Activated CD4-positive, CD25-positive, alpha-beta regulatory T cell treated with anti-CD3 and anti-CD28 coated beads, Interleukin-2, amount 50 U/mL, for 16 hours (primary cell): ENCODE results near the gene ULK4.
"Not testable (repeated sequence)": the region's sequence is repeated elsewhere in the genome, so short reads cannot be mapped to it uniquely, and the experiment has no call there.

Source experiments
- DNase-seq: peaks from one replicate; pipeline ENCODE4 v3.0.0-alpha.2; 2020; ENCODE audit warnings: low read depth, low spot score

The ULK4 gene

DNA sequence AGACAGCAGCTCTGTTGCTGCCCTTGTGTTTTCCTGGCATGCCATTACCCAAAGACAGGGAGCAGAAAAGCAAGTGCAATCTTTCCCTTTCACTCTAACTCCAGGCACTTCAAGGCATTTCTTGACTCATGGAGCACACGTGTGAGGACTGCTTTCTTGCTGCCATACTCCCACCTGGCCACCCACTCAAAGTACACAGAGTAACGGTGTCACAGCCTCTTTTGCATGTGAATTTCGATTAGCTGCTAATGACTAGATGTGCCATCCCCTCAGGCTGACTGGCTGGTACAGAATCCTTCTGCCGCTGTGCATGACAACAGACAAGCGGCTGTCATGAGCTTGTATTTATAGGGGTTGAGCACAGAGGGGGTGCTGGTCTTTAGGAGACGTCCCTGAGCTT, 382.0 kb downstream of the ULK4 start:
- DNase-seq, result no peak

DNA sequence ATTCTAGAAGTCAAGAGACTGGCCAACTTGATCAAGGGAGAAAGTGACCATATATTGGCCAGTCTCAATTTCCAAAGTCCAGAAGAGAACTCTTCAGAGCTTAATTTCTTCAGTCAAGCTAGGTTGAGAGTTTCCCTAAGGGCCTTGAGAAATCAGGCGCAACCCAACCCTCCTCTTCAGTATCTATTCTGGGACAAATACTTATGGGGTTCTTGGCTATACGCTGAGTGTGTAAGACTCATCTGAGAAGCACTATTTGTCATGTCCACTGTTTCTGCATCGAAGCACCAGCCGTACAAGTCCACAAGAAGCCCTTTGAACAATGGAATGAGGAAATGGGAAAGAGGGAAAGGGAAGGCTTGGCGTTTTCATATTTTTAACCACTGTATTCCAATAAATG, 383.1 kb downstream of the ULK4 start:
- no peak for DNase-seq

DNA sequence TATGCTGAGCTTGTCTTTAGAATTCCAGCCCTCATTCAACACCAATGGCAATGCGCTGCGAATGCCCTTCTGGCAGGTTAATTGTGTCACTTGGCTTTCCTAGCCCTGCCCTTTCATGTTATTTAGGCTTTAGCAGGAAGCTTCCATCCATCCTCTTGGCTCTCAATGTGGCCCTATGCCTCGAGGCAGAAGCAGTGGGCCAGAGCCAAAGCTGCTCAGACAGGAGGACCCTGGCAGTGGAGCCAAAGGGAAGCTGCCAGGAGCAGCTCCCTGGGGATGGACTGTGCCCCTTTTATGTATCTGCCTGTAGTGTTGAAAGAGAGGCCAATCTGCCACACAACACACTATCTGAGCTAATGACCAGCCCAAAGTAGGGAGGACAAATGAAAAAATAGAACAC, 386.2 kb downstream of the ULK4 start:
- DNase-seq, result no peak

DNA sequence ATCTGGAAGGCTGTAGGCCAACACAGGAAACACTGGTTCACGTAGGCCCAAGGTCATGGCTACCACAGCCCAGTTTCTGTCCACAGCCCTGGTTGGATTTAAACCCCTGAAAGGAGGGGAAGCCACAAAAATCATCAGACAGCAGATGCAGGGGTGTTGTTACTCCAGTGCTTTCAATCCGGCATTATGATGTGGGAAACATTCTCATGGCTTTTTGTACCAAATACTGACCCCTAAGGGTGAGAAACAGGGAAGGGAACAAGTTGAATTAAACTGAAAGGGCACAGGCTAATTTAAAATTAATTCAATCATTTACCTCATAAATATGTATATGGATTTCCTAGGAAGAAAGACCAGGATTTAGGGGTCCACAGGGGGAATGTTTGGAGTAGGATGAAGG, 387.0 kb downstream of the ULK4 start:
- no peak for DNase-seq

DNA sequence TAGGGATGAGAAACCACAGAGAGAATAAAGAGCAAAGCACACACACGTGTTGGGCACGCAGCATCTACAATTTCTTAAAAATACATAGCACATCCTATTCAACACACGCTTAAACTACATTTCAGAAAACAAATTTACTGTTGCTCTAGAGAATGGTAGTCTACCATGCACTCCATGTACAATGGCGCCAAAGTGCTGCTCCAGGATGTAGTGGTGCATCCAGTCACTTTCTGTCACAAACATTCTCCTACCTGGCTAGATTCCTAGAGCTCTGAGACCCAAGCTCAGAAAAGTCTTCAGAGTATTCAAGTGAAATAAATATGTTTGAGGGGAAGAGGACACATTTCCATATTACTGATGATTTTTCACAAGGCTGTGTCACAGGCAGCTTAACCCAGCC, 388.3 kb downstream of the ULK4 start:
- no peak for DNase-seq

DNA sequence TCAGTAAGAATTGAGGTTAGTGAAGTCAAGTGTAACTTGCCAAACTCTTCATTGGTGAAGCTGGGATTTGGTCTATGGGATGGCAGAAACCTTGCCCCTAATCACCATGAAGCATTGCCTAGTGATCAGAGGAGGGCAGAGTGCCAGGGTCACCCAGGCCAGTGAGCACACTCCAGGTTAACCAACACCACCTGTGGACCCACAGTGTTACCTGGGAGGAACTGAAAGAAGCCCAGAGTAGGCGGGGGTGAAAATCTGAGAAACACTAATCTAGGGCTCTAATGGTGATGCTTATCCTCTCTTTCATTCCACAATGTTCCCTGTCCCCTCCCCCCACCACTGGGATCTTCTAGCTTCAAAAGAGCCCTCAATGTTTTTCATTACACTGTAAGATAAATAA, 389.8 kb downstream of the ULK4 start:
- no peak for DNase-seq

DNA sequence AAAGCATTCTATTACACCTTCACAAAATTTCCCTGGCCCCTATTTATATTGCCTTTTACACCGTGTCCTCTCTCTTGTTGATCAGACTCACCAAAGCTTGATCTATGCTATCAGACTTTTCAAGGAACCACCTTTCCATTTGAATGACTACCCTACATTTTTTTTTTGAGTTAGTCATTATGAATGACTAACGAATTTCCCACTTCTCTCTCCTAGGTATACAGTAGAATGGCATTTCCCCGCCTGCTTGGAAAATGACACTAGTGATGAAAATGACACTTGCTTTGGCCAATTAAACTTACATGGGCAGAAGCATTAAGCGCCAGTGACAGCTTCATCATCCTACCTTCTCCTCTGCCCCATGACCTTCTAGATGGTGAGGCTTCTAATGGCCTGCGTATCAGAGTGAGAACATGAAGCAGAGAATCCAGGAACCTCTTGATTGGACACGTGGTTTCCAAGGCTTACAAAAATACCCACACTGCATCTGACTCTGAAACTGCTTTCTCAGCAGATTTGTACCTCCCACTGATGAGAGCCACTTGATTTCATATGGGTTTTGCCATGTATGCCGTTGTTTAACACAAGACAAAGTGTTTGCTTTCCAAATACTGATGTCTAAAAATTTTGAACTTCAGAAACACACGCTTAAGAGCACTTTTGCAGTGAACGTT, 392.1 kb downstream of the ULK4 start:
- DNase-seq, result no peak

DNA sequence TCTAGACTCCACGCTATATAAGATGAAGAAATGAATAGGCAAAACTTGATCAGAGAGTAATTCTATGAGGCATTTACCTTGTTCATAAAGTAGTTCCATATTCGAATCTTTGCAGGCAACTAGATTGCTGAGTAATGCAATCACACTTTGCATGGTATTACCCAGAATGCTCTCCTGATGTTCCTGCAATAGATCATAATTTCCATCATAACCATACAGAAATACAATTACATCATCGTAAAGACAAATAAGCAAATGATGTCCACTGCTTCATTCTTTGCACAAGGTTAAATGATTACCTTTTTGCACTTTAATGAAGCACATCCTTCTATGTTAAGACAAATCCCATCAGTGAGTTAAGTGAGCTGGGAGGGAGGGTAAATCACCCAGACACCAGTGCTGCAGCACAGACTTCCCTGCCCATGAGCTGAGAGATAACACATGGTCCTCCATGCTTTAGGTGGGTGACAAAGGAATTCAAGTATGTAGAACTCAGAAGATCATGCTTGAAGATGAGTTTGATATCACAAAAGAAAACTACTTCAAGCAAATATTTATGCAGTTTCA, 395.9 kb downstream of the ULK4 start:
- no peak for DNase-seq

DNA sequence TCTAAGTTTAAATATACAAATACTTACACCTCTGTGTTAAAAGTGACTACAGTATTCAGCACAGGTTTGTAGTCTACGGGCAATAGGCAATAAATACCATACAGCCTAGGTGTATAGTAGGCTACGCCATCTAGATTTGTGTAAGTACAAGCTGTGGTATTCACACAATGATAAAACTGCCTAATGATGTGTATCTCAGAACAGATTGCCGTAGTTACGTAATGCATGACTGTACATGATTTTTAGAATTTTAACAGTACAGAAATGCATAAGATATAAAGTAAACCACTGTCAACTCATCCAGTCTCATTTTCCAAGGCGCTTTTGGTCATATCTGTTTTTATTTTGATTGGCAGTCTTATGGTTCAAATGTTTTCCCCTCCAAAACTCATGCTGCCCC, 396.9 kb downstream of the ULK4 start:
- no peak for DNase-seq

DNA sequence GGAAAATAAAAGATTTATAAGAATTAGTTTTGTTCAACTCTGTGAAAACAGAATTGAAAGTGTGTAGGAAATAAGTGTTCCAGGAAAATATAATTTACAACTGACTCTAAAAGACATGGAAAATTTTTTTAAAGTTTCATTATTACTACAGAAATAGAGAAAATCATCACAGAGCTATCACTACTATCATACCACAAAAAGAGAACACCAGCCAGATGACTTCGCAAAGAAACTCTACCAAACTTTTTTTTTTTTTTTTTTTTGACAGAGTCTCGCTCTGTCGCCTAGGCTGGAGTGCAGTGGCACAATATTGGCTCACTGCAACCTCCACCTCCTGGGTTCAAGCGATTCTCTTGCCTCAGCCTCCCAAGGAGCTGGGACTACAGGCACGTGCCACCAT, 405.7 kb downstream of the ULK4 start:
- not testable (repeated sequence) for DNase-seq

DNA sequence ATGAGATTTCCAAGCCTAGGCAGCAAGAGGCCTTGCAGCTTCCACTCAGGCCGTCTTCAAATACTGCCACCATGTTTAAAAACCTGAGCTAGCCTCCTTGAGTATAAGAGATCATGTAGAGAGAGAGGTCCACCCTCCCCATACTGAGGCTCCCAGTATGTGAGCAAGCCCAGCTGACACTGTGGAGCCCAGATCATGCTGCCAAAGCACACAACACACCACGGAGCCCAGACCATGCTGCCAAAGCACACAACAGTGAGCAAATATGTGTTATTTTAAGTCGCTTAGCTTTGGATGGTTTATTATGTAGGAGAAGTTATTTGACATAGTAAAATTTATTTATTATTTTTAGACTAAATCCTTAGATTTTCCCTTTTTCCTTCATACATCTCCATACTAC, 428.9 kb downstream of the ULK4 start:
- no peak for DNase-seq

DNA sequence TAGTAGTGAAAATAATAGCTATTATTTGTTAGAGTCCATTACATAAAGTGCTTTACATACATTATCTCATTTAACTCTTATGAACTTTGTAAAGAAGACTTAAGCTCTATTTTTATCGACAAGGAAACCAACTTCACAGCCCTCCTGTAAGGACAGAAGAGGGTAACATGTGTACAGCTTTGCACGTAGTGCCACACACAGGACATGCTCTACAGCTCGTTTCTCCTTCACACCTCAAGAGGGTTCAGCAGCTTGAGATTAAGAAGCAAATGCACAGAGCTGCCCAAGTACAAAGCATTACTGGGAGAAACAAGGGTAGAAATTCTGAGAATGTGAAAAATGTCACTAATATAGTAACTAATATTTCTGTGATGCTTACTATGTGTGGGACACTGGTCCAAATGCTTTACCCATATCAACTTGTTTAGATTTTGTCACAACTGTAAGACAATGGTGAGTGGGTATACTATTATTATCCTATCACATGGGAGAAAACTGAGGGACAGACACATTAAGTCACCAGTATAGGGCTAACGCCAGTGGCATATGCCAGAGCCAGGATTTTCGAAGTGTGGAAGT, 434.8 kb downstream of the ULK4 start:
- no peak for DNase-seq

DNA sequence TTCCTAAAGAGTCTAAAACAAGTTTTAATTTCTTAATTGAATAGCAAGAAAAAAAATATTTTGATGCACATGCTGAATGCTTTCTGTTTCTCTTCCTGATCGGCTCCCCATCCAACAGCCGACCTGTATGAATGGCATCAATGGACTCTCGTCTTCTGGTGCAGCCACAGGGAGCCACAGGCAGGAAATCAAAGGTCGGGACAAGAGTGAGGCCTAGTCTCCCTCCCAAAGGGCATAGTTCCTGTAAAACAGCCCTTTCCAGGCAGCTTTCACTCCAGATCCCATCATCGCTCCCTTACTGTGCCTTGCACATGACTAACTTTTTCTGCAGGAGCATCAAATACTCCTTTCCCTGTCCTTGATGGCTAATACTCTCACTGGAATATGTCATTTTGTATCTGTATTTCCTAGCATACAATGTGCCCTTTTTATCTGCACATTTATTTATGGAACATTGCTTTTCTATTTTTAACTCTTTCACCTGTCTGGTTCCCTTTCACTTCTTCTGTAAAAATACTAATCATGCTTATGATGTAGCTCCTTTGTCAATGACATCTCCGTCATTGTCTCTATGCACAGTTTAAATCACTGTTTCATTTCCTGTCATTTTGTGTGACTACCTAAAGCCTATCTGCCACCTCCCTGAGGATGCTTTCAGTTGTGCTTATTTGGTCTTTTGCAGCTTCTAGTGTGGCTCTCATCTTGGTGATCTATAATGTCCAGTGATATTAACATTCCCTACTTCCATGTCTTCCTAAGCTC, 436.4 kb downstream of the ULK4 start:
- no peak for DNase-seq

DNA sequence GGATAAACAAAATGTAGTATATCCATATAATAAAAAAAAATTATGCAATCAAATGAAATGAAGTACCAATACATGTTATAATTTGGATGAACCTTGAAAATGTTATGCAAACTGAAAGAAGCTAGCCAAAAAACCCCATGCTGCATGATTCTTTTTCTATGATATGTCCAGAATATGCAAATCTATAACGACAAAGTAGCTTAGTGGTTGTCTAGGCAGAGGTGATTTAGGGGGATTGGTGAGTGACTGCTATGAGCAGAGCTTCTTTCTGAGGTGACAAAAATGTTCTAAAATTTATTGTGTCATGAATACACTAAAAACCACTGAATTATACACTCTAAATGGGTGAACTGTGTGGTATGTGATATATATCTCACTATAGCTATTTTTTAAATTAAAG, 438.0 kb downstream of the ULK4 start:
- no peak for DNase-seq

DNA sequence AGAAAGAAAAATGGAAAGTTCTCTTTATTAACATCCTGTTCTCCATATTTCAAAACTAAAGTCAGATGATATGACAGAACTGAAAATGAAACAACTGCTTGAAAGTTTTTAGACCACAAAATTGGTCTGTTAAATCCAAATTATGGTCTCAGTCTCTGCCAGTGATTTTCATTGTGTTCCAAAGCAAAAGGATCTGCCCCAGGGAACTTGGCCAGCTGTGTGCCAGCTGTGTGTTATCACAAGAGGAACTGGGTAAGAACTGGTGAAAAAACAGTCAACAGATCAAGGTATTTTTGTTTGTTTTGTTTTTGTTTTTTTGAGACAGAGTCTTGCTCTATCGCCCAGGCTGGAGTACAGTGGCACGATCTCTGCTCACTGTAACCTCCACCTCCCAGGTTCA, 439.3 kb downstream of the ULK4 start:
- no peak for DNase-seq

DNA sequence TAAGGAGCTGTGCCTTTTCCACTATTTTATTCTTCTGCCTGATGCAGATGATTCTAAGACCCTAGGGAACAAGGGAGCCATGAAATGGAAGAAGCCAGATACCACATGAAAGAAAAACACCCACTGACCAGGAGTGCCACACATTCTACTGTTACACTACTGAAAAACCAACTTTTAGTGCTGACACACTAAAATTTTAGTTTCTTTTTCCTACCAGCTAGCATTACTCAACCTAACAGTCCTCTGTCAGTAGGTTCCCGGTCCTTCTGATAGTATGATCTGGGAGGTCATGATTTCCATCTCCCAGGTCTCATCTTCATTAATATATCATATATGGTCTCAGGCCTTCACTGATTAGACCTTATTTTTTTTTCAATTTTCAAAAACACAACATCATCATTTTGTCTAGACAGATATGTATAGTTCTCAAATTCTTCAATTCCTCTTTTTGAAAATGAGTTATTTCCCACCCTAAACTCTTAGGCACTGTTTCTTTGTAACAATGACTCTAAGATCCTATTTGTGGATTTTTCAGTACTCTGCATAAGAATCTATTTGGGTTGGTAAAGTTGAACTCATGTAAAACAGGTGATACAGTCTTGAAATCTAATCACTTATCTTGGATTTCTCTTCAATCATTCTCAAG, 440.8 kb downstream of the ULK4 start:
- no peak for DNase-seq

DNA sequence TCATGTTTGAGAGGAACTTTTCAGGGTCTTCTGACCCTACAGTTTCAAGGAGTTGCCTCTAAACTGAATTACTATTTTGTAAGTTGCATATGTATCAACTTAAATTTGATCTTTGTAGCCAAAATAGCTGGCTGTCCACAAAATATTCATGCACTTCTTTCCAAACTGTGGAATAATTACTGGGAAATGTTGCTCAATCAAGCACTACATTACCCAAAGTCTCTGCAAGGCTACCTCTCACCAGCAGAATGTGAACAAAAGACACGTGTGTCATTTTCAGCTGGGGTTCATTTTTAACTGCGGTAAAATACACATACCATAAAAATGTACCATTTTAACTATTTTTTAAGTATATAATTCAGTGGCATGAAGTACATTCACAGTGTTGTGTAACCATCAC, 442.2 kb downstream of the ULK4 start:
- DNase-seq, result no peak

DNA sequence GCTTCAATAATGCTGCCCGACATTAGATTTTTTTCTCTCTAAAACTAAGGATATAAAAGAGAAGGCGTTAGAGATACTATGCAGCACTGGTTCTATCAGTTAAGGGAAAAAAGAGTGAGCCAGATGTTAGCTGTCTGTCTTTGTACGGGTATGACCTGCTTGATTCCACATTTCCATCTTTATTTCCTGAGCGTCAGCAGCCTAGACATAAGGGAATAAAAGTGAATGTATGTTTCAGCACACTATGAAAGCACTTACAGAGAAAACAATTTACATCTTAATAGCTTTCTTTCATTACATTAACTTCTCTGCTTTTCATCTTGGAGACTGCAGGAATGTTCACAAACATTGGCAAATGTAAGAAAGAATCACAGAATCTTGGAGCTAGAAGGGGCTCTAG, 443.3 kb downstream of the ULK4 start:
- DNase-seq, result no peak

DNA sequence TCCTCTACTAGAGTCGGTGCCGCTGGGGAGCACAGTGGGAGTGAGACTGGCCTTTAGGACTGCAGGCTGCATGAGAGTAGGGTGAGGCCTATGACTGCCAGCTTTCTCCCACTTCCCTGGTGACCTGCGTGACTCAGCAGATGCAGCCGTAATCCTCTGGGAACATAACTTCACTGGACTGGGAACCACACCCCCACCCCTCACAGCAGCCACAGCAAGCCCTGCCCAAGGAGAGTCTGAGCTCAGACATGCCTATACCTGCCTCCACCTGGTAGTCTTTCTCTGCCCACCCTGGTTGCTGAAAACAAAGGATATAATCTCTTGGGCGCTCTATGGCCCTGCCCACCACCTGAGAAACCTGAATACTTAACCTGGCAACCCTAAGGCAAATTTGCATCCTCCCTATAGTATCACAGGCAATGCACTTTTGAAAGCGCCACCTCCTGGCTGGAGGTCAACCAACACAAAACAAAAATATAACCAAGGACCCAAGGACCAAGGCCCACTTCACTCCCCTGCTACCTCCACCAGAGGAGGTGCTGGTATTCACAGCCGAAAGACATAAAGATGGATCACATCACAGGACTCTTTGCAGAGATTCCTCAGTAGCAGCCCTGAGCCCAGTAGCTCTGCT, 453.7 kb downstream of the ULK4 start:
- DNase-seq, result no peak

DNA sequence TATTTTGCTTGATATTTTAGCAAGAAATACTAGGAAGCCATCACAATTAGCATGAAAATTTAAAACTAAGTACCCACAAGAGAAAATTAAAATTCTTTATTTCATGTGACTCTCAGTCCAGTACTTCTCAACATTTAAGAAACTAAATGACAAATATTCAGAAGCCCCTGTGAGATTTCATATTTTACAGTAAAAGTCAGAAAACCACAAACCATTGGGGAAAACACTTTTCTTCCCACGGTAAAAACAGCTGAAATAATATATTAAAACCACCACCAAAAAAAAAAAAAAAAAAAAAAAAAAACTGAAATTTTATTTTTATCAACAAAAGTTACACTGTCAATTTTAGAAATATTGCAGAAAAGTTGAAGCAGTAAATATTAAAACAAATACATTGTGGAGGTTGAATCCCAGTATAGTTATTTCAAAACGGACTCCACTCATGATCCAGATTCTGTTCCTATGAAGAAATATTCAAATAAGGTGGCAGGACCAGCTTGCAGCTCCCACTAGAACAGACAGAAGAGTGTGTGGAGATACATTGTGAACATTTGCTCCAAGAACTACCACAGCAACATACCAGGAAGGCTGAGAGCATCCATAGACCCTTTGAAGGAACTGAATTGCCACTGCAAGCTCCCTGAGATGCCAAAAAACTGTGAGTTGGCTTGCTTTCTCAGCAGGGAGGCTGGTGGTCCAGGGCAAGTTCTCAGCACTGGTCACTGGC, 454.4 kb downstream of the ULK4 start:
- DNase-seq, result no peak

DNA sequence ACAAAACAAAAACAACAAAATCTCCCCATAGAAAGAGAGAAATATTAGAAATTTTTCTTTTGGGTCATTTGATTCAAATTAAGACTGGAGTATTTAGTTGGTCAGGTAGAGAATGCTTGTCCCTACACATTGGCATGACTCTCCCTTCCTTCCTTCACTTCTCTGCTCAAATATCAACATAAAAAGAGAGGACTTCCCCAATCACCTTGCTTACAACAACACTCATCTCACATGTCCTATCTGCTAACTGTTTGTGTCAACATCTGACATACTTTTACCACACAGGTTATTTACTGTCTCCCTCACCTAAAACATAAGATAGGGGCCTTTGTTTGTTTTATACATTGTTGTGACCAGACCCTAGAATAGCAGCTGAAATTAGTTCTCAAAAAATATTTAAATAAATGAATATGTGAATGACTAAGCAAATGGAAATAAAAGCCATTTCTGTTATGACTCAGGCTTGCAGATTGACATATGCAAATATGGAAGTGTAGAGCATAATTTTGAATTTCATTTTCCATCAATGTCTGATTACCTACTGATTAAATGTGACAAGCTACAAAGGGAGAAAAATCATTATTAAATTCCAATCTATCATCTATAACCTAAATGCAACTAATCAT, 457.8 kb downstream of the ULK4 start:
- no peak for DNase-seq
